Esophagus (tissue), 2 donors: ENCODE data around the gene AK2. TPM values are rescaled to one million over a fixed set of nuclear protein-coding genes. Genes with fewer than 3 reads are reported as not detected.
A peak's percentile ranks its signal among the peaks of the same experiment; 100 is the strongest.
"Not testable (repeated sequence)": the region's sequence is repeated elsewhere in the genome, so short reads cannot be mapped to it uniquely, and the experiment has no call there.

Experiments used
- H3K27ac ChIP-seq, 2 donors: one replicate each; pipeline ENCODE4 v1.5.1; 2013; ENCODE audit warnings: low read depth in 2 of 2, mild to moderate bottlenecking in 2 of 2, inconsistent platforms in 1 of 2, low read length in 1 of 2, moderate library complexity in 1 of 2
- H3K27me3 ChIP-seq, 2 donors: one replicate each; pipeline ENCODE4 v1.6.1; 2013; ENCODE audit warnings: low read length in 2 of 2, control low read depth in 1 of 2, mild to moderate bottlenecking in 1 of 2; ENCODE audit not compliant: insufficient read depth in 2 of 2, control insufficient read depth in 1 of 2
- H3K36me3 ChIP-seq, 2 donors: one replicate each; pipeline ENCODE4 v1.6.1; 2013; ENCODE audit warnings: low read length in 1 of 2; ENCODE audit not compliant: control insufficient read depth in 2 of 2, insufficient read depth in 2 of 2
- H3K4me1 ChIP-seq, 2 donors: one replicate each; pipeline ENCODE4 v1.6.1; 2013; ENCODE audit warnings: low read length in 1 of 2; ENCODE audit not compliant: control insufficient read depth in 2 of 2, insufficient read depth in 2 of 2
- H3K4me3 ChIP-seq, 2 donors: one replicate each; pipeline ENCODE4 v1.5.1; 2013; ENCODE audit warnings: low read length in 2 of 2, mild to moderate bottlenecking in 2 of 2, low read depth in 1 of 2, moderate library complexity in 1 of 2
- H3K9me3 ChIP-seq, 2 donors: one replicate each; pipeline ENCODE4 v1.6.1; 2013; ENCODE audit warnings: mild to moderate bottlenecking in 2 of 2, low read depth in 1 of 2, low read length in 1 of 2, moderate library complexity in 1 of 2; ENCODE audit not compliant: control insufficient read depth in 2 of 2, insufficient read depth in 1 of 2
- WGBS, 2 donors: extraction: QIAGEN DNeasy Blood & Tissue Kit; methylation state at CpG; one replicate each; pipeline ENCODE4 v1.1.7; 2013; 5-methylcytosine and 5-hydroxymethylcytosine counted together
- polyA plus RNA-seq, 2 donors: library from polyadenylated mRNA; stranded (reverse); fragments of 200-250 nt; gene quantifications; one replicate each; pipeline ENCODE4 v1.2.3, GENCODE V29; 2013
- donor health status: healthy with polysubstance abuse.
- donor health status: Bipolar disorder and iron deficiency.

The AK2 gene
- polyA plus RNA-seq, 2 donors, result 63.2 to 106 TPM

DNA sequence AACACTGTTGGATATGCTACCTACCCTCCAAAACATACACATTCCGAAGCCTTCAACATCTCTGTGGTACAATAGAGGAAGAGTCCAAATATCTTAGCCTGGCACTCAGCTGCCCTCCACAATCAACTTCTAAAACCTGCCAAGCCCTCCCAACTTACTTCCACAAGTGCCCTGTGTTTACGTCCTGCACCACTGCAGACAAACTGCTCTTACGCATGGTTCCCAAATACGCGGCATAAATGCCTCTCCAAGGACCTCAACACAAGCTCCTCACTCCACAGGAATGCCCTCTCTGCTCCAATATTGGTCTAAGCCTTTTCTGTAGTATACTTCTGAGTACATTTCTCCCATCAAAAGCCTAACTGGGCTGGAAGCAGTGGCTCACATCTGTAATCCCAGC, 6.8 kb downstream of the AK2 start:
- Histone ChIP-seq H3K9me3 (no peaks in the 10 kb centered on the region), H3K36me3 (no peaks in the 10 kb centered on the region), H3K27ac (no peak overlapping the region), H3K4me1 (no peaks in the 10 kb centered on the region), H3K27me3 (no peaks in the 10 kb centered on the region), H3K4me3 (no peak overlapping the region)
- 92 to 94% methylated on average over 5 of the region's 5 CpGs for WGBS, 2 donors

- H3K27ac ChIP-seq, result no peak overlapping the region
- H3K9me3 ChIP-seq, result no peaks in the 10 kb centered on the region
- peaks cover 0 to 3% of the 10 kb centered on the region in 2 donors for H3K36me3 ChIP-seq
- H3K4me1 ChIP-seq, result no peaks in the 10 kb centered on the region
- no peaks in the 10 kb centered on the region for H3K27me3 ChIP-seq
- 80 to 88% methylated on average over 4 of the region's 4 CpGs for whole genome bisulfite sequencing, 2 donors
- no peak overlapping the region for H3K4me3 ChIP-seq
Measured at GRCh38 chr1:33029209-33029608, 7.5 kb downstream of the AK2 start.

DNA sequence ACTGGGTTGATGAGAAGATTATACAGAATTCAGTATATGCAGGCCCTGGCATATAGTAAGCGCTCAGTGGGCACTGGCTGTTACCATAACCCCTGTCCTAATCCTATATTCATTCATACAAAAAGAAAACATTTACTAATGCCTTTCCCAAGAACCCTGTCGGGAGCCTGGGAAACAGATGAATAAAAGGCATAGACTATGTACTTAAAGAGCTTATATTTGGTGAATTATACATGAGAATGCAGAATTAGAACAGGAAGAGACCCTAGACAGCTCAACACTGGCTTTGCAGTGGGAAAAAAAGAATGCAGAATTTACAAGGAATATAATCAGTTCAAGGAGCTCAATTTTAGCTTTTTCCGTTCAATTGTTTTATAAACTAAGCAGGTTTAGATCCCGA, 10.9 kb downstream of the AK2 start:
- Histone ChIP-seq H3K9me3 (no peaks in the 10 kb centered on the region), H3K36me3 (peaks cover 6 to 10% of the 10 kb centered on the region in 2 donors), H3K27me3 (no peaks in the 10 kb centered on the region), H3K4me3 (no peak overlapping the region), H3K4me1 (no peaks in the 10 kb centered on the region), H3K27ac (no peak overlapping the region)
- 90 to 95% methylated on average over 4 of the region's 4 CpGs for WGBS, 2 donors

GRCh38 chr1:33025180-33025569, 11.5 kb downstream of the AK2 start:
- Histone ChIP-seq H3K9me3 (no peaks in the 10 kb centered on the region), H3K4me3 (no peak overlapping the region), H3K27me3 (no peaks in the 10 kb centered on the region), H3K4me1 (no peaks in the 10 kb centered on the region), H3K36me3 (peaks cover 6 to 10% of the 10 kb centered on the region in 2 donors), H3K27ac (no peak overlapping the region)
- 38 to 58% methylated on average over 1 of the region's 1 CpG for WGBS, 2 donors

DNA sequence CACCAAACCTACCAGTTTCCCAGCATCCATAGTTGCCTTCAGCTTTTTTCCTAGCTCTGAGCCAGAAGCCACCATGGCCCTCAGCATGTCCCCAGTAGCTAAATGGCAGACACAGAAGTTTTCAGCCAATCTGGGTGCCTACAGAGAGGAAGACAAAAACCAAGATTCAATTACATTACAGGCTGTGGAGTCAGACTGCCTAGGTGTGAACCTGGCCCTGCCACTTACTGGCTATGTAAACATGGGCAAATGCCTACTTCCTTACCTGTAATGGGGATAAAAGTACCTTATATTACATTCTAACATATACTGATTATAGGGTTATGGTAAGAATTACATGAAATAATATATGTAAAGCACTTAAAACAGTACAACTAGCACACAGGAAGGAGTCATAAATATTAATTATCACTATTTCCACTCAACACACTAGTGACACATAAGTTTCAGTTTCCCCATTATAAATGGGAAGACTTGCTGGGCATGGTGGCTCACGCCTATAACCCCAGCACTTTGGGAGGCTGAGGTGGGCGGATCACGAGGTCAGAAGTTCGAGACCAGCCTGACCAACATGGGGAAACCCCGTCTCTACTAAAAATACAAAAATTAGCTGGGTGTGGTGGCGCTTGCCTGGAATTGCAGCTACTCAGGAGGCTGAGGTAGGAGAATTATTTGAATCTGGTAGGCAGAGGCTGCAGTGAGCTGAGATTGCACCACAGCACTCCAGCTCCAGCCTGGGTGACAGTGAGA, 12.1 kb downstream of the AK2 start:
- H3K4me1 ChIP-seq, H3K4me3 ChIP-seq, H3K27me3 ChIP-seq, H3K9me3 ChIP-seq: not testable (repeated sequence)
- Histone ChIP-seq H3K36me3 (peaks cover 6 to 13% of the 10 kb centered on the region in 2 donors), H3K27ac (peak overlapping the region in 1 of 2 donors; percentile 41)
- 66 to 78% methylated on average over 6 of the region's 6 CpGs for WGBS, 2 donors

DNA sequence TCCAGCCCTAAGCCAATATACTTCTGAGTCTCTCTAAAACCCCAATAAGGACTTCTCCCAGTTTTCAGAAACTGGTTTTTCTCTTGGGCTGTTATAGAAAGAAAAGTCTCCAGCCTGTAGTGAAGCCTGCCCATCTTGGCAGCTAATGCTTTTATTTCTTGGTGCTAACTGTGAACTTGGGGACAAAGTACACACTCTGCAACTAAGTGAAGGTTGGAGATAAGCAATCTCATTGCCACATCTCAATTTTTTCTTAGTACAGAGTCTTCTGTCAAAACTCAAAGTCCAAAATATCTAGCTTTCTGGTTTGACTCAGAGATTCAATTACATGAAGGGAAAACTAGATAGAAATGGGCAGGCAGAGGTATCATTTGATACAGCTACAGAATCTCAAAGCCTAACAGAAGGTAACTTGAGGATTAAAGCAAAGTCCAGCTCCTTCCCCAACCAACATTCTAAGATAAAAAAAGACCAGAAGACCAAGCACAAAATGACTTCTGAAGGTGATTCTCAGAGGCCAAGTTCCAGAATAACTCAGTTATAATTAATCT, 14.0 kb downstream of the AK2 start:
- Histone ChIP-seq H3K4me3 (no peak overlapping the region), H3K27ac (no peak overlapping the region), H3K9me3 (no peaks in the 10 kb centered on the region), H3K27me3 (no peaks in the 10 kb centered on the region), H3K4me1 (no peaks in the 10 kb centered on the region), H3K36me3 (peaks cover 6 to 22% of the 10 kb centered on the region in 2 donors)

DNA sequence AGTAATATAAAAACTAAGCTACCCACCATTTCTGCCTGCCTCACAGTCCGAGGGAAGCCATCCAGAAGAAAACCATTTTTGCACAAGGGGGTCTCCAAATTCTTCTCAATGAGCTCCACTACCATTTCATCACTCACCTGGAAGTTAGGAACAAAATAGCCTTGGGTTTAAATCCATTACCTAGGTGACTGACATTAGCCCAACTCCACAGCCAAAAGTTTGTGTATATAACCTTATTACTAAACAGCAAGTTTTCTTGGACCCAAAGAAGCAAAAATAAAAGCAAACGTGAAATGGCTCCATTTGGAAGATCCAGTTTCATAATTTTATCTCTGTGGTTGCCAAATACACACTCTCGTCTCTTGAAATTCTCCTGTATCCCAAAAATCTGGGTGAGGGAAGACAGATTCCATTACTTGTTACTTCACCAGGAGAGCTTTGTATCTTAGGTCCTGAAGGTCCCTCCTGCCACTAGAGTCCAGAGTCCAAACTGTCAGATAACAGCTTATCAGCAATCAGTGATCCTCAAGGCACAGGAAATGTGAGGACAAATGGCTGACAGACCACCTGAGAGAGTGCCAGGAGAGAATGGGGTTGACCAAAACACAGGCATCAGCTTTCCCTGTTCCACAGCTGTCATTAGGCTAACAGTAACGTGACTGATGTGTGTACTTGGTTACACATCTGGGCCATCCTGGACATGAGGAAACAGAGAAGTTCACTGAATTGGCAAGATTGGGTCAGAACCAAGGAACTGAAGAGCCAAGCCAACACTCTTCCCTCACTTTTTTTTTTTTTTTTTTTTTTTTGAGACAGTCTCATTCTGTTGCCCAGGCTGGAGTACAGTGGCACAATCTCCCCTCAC, 14.9 kb downstream of the AK2 start:
- Histone ChIP-seq H3K9me3 (no peaks in the 10 kb centered on the region), H3K27ac (no peak overlapping the region), H3K4me1 (no peaks in the 10 kb centered on the region), H3K36me3 (peaks cover 6 to 29% of the 10 kb centered on the region in 2 donors), H3K27me3 (no peaks in the 10 kb centered on the region), H3K4me3 (no peak overlapping the region)
- WGBS, 2 donors, result 83 to 89% methylated on average over 4 of the region's 4 CpGs

DNA sequence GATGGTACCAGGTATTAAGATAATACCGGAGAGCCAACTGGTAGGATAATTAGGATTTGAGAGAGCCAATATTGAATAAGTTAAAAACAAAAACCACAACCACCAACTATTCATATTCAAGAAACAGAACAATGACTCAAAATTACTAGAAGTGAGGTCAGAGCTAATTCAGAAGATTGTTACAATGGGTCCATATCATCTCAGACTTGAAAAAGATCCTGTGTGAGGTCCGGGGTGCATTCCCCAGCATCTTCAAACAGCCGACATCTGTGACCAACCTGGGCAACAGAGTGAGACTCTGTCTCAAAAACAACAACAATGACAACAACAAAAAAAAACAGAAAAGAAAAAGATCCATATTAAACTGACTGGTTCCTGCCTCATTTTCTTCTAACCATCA, 18.6 kb downstream of the AK2 start:
- Histone ChIP-seq H3K4me3 (no peak overlapping the region), H3K4me1 (no peaks in the 10 kb centered on the region), H3K36me3 (peaks cover 12 to 26% of the 10 kb centered on the region in 2 donors), H3K9me3 (no peaks in the 10 kb centered on the region), H3K27me3 (no peaks in the 10 kb centered on the region), H3K27ac (no peak overlapping the region)
- 86 to 94% methylated on average over 3 of the region's 3 CpGs for WGBS, 2 donors

GRCh38 chr1:33017175-33017574, 19.5 kb downstream of the AK2 start:
- WGBS, 2 donors, result 95 to 96% methylated on average over 2 of the region's 2 CpGs
- Histone ChIP-seq H3K36me3 (peaks cover 12 to 32% of the 10 kb centered on the region in 2 donors), H3K9me3 (no peaks in the 10 kb centered on the region), H3K4me3 (no peak overlapping the region), H3K27me3 (no peaks in the 10 kb centered on the region), H3K4me1 (no peaks in the 10 kb centered on the region), H3K27ac (no peak overlapping the region)
